ENCODE data around the gene PTPN14. TPM values are rescaled to one million over a fixed set of nuclear protein-coding genes. Genes with fewer than 3 reads are reported as not detected.
"Not testable (repeated sequence)": the region's sequence is repeated elsewhere in the genome, so short reads cannot be mapped to it uniquely, and the experiment has no call there.

PTPN14 gene
- polyA plus RNA-seq, result 0.08 TPM

- Mint-ChIP-seq H3K36me3 (no peaks in the 10 kb centered on the region), H3K27ac (no peak within 1 kb of the TSS), H3K27me3 (peaks cover 30% of the 10 kb centered on the region)
These were observed at the start of gene PTPN14 for GRCh38 chr1:214551436-214552173. Gene PTPN14, minus strand, starts transcription at chr1:214551602. Its CDS starts 86,799 bp downstream, at chr1:214464803.

GRCh38 chr1:214593158-214593557 is 41.8 kb upstream of the PTPN14 start:
- Mint-ChIP-seq H3K36me3 (no peaks in the 10 kb centered on the region), H3K4me3 (no peak overlapping the region), H3K27me3 (peaks cover 1% of the 10 kb centered on the region), H3K9me3 (no peaks in the 10 kb centered on the region), H3K4me1 (no peaks in the 10 kb centered on the region), H3K27ac (no peak overlapping the region)

More at GRCh38 chr1:214551436-214552173, at the start of gene PTPN14:
- H3K4me1 Mint-ChIP-seq, result peaks cover 0 to 2% (median 2%) of the 10 kb centered on the region in 3 donors
- peak within 1 kb of the TSS in 3 of 4 donors; percentile 10 to 63 (median 60) for H3K4me3 Mint-ChIP-seq
- H3K9me3 Mint-ChIP-seq, result no peaks in the 10 kb centered on the region

GRCh38 chr1:214591918-214592317 is 40.5 kb upstream of the PTPN14 start:
- H3K4me3 Mint-ChIP-seq, H3K4me1 Mint-ChIP-seq: not testable (repeated sequence)

GRCh38 chr1:214590696-214591095 is 39.3 kb upstream of the PTPN14 start:
- Mint-ChIP-seq H3K27ac (no peak overlapping the region), H3K4me1 (no peaks in the 10 kb centered on the region), H3K9me3 (no peaks in the 10 kb centered on the region), H3K27me3 (peaks cover 2% of the 10 kb centered on the region), H3K4me3 (no peak overlapping the region), H3K36me3 (no peaks in the 10 kb centered on the region)

More at GRCh38 chr1:214591918-214592317, 40.5 kb upstream of the PTPN14 start:
- H3K9me3 Mint-ChIP-seq, H3K27ac Mint-ChIP-seq, H3K27me3 Mint-ChIP-seq, H3K36me3 Mint-ChIP-seq: not testable (repeated sequence)

- Mint-ChIP-seq H3K4me3 (no peak overlapping the region), H3K9me3 (no peaks in the 10 kb centered on the region), H3K4me1 (no peaks in the 10 kb centered on the region), H3K36me3 (no peaks in the 10 kb centered on the region), H3K27ac (no peak overlapping the region), H3K27me3 (peaks cover 3% of the 10 kb centered on the region)
These were observed 37.7 kb upstream of the PTPN14 start for GRCh38 chr1:214588963-214589597.

- H3K9me3 Mint-ChIP-seq, result no peaks in the 10 kb centered on the region
- H3K4me1 Mint-ChIP-seq, result no peaks in the 10 kb centered on the region
- H3K27me3 Mint-ChIP-seq, result peaks cover 2% of the 10 kb centered on the region
- no peak overlapping the region for H3K4me3 Mint-ChIP-seq
- no peaks in the 10 kb centered on the region for H3K36me3 Mint-ChIP-seq
- H3K27ac Mint-ChIP-seq, result no peak overlapping the region
These were observed 35.8 kb upstream of the PTPN14 start for GRCh38 chr1:214587165-214587564.

GRCh38 chr1:214586621-214587020 is 35.2 kb upstream of the PTPN14 start:
- no peak overlapping the region for H3K4me3 Mint-ChIP-seq
- H3K27ac Mint-ChIP-seq, result no peak overlapping the region
- H3K4me1 Mint-ChIP-seq, result no peaks in the 10 kb centered on the region
- no peaks in the 10 kb centered on the region for H3K36me3 Mint-ChIP-seq
- peaks cover 2% of the 10 kb centered on the region for H3K27me3 Mint-ChIP-seq
- no peaks in the 10 kb centered on the region for H3K9me3 Mint-ChIP-seq

- Mint-ChIP-seq H3K27ac (no peak overlapping the region), H3K4me1 (no peaks in the 10 kb centered on the region), H3K36me3 (no peaks in the 10 kb centered on the region), H3K4me3 (no peak overlapping the region), H3K9me3 (no peaks in the 10 kb centered on the region), H3K27me3 (peaks cover 2% of the 10 kb centered on the region)
These were observed 33.7 kb upstream of the PTPN14 start for GRCh38 chr1:214584805-214585766.

- Mint-ChIP-seq H3K27ac (no peak overlapping the region), H3K4me3 (no peak overlapping the region), H3K4me1 (peaks cover 0 to 3% (median 3%) of the 10 kb centered on the region in 3 donors), H3K27me3 (peaks cover 2% of the 10 kb centered on the region), H3K9me3 (no peaks in the 10 kb centered on the region), H3K36me3 (no peaks in the 10 kb centered on the region)
These were observed 32.6 kb upstream of the PTPN14 start for GRCh38 chr1:214583824-214584554.

GRCh38 chr1:214583113-214583512 is 31.7 kb upstream of the PTPN14 start:
- peaks cover 2% of the 10 kb centered on the region for H3K27me3 Mint-ChIP-seq
- no peak overlapping the region for H3K4me3 Mint-ChIP-seq
- peaks cover 0 to 3% (median 3%) of the 10 kb centered on the region in 3 donors for H3K4me1 Mint-ChIP-seq
- H3K36me3 Mint-ChIP-seq, result no peaks in the 10 kb centered on the region
- no peak overlapping the region for H3K27ac Mint-ChIP-seq
- H3K9me3 Mint-ChIP-seq, result peaks cover 0 to under 1% (median under 1%) of the 10 kb centered on the region in 3 donors

GRCh38 chr1:214582289-214582891 is 31.0 kb upstream of the PTPN14 start:
- Mint-ChIP-seq H3K27me3 (peaks cover 2% of the 10 kb centered on the region), H3K4me1 (peaks cover 0 to 3% (median 3%) of the 10 kb centered on the region in 3 donors), H3K4me3 (no peak overlapping the region), H3K36me3 (no peaks in the 10 kb centered on the region), H3K27ac (no peak overlapping the region), H3K9me3 (peaks cover 0 to 7% (median 5%) of the 10 kb centered on the region in 3 donors)

- peaks cover 2% of the 10 kb centered on the region for H3K27me3 Mint-ChIP-seq
- H3K4me3 Mint-ChIP-seq, result no peak overlapping the region
- H3K4me1 Mint-ChIP-seq, result peaks cover 0 to 3% (median 3%) of the 10 kb centered on the region in 3 donors
- no peaks in the 10 kb centered on the region for H3K36me3 Mint-ChIP-seq
- H3K9me3 Mint-ChIP-seq, result peaks cover 3 to 10% (median 5%) of the 10 kb centered on the region in 3 donors
- H3K27ac Mint-ChIP-seq, result no peak overlapping the region
These were observed 30.4 kb upstream of the PTPN14 start for GRCh38 chr1:214581785-214582184.

GRCh38 chr1:214579183-214579582 is 27.8 kb upstream of the PTPN14 start:
- Mint-ChIP-seq H3K4me1 (peaks cover 0 to 3% (median 3%) of the 10 kb centered on the region in 3 donors), H3K27me3 (no peaks in the 10 kb centered on the region), H3K27ac (no peak overlapping the region), H3K36me3 (no peaks in the 10 kb centered on the region), H3K9me3 (peaks cover 9 to 22% (median 15%) of the 10 kb centered on the region in 3 donors), H3K4me3 (no peak overlapping the region)

- H3K36me3 Mint-ChIP-seq, H3K27ac Mint-ChIP-seq, H3K27me3 Mint-ChIP-seq: not testable (repeated sequence)
These were observed 24.7 kb upstream of the PTPN14 start for GRCh38 chr1:214576120-214576519.

More at GRCh38 chr1:214576120-214576519, 24.7 kb upstream of the PTPN14 start:
- peaks cover 9 to 22% (median 15%) of the 10 kb centered on the region in 3 donors for H3K9me3 Mint-ChIP-seq
- H3K4me1 Mint-ChIP-seq, H3K4me3 Mint-ChIP-seq: not testable (repeated sequence)

Measured in IgD-negative memory B cell (primary cell).